Stimulated activated CD8-positive, alpha-beta memory T cell treated with anti-CD3 and anti-CD28 coated beads, Interleukin-12 subunit alpha, Interleukin-12 subunit beta, amount 100 ng/mL, for 4 hours (primary cell): ENCODE results near the gene TIAM1.

ENCODE experiments used
- DNase-seq: peaks from one replicate; pipeline ENCODE4 v3.0.0-alpha.2; 2020; ENCODE audit warnings: low read depth

The TIAM1 gene

GRCh38 chr21:31078216-31078615 lies 265.8 kb downstream of the TIAM1 start:
- DNase-seq, result no peak

GRCh38 chr21:31075848-31076247 lies 268.2 kb downstream of the TIAM1 start:
- DNase-seq, result no peak

GRCh38 chr21:31072533-31072932 lies 271.5 kb downstream of the TIAM1 start:
- DNase-seq, result no peak
